Vagina (tissue), 2 donors: ENCODE measurements around the gene RGPD6. TPM values are rescaled to one million over a fixed set of nuclear protein-coding genes. Genes with fewer than 3 reads are reported as not detected.
"Not testable (repeated sequence)": the region's sequence is repeated elsewhere in the genome, so short reads cannot be mapped to it uniquely, and the experiment has no call there.

Source experiments
- DNase-seq, 2 donors: peaks; one replicate each; pipeline ENCODE4 v3.0.0-alpha.2; 2017; ENCODE audit errors: extremely low spot score in 2 of 2
- H3K27ac ChIP-seq: fragments of 200-600 bp; sonication (generic); one replicate; pipeline ENCODE4 v1.5.1; 2019
- H3K27me3 ChIP-seq: fragments of 200-600 bp; sonication (generic); one replicate; pipeline ENCODE4 v1.5.1; 2019
- H3K36me3 ChIP-seq, 2 donors: fragments of 200-600 bp; sonication (generic); one replicate each; pipeline ENCODE4 v1.5.1; 2017 to 2019
- H3K4me1 ChIP-seq: fragments of 200-600 bp; sonication (generic); one replicate; pipeline ENCODE4 v1.5.1; 2019
- H3K4me3 ChIP-seq, 2 donors: fragments of 200-600 bp; sonication (generic); 1 replicate in 1 of 2; 2 replicates in 1 of 2; pipeline ENCODE4 v1.5.1; 2016 to 2019
- H3K9me3 ChIP-seq: fragments of 200-600 bp; sonication (generic); one replicate; pipeline ENCODE4 v1.5.1; 2019
- intact Hi-C: fragments of 100-400 bp; cut with DNase I; formaldehyde crosslinking; loops from one replicate; pipeline ENCODE4 v1.15.1; 2023
- total RNA-seq: library from RNA; depleted of rRNA; stranded (reverse); fragments of >200 nt; gene quantifications from one replicate; pipeline ENCODE4 v1.2.3, GENCODE V29; 2016

The RGPD6 gene
- total RNA-seq: 42.5 TPM

GRCh38 chr2:110576763-110577416, at the start of gene RGPD6:
Gene RGPD6, minus strand, starts transcription at chr2:110577222. Its CDS starts 198 bp downstream, at chr2:110577024.
- H3K27ac ChIP-seq, intact Hi-C loops: not testable (repeated sequence)

GRCh38 chr2:110619326-110619939, 42.4 kb upstream of the RGPD6 start:
- H3K4me1 ChIP-seq, DNase-seq, intact Hi-C loops, H3K27me3 ChIP-seq, H3K9me3 ChIP-seq, H3K27ac ChIP-seq, H3K36me3 ChIP-seq, H3K4me3 ChIP-seq: not testable (repeated sequence)

More at GRCh38 chr2:110576763-110577416, at the start of gene RGPD6:
- H3K4me1 ChIP-seq, H3K27me3 ChIP-seq, H3K4me3 ChIP-seq, H3K36me3 ChIP-seq, DNase-seq, H3K9me3 ChIP-seq: not testable (repeated sequence)

GRCh38 chr2:110613927-110614326, 36.9 kb upstream of the RGPD6 start:
- H3K4me1 ChIP-seq, H3K36me3 ChIP-seq, H3K27me3 ChIP-seq, H3K9me3 ChIP-seq, DNase-seq, intact Hi-C loops, H3K27ac ChIP-seq, H3K4me3 ChIP-seq: not testable (repeated sequence)

GRCh38 chr2:110610613-110611250, 33.7 kb upstream of the RGPD6 start:
- H3K27me3 ChIP-seq, intact Hi-C loops, H3K4me3 ChIP-seq, H3K27ac ChIP-seq, DNase-seq, H3K4me1 ChIP-seq, H3K36me3 ChIP-seq, H3K9me3 ChIP-seq: not testable (repeated sequence)

GRCh38 chr2:110609843-110610612, 33.0 kb upstream of the RGPD6 start:
- H3K27me3 ChIP-seq, intact Hi-C loops, H3K27ac ChIP-seq, H3K4me3 ChIP-seq, DNase-seq, H3K4me1 ChIP-seq, H3K36me3 ChIP-seq, H3K9me3 ChIP-seq: not testable (repeated sequence)

GRCh38 chr2:110608788-110609502, 31.9 kb upstream of the RGPD6 start:
- intact Hi-C loops, H3K9me3 ChIP-seq, H3K4me1 ChIP-seq, H3K4me3 ChIP-seq, H3K27ac ChIP-seq, DNase-seq, H3K36me3 ChIP-seq, H3K27me3 ChIP-seq: not testable (repeated sequence)

- H3K27ac ChIP-seq, DNase-seq, H3K9me3 ChIP-seq, H3K27me3 ChIP-seq, H3K4me3 ChIP-seq, H3K36me3 ChIP-seq, H3K4me1 ChIP-seq, intact Hi-C loops: not testable (repeated sequence)
These were observed 28.0 kb upstream of the RGPD6 start for GRCh38 chr2:110605057-110605456.

- H3K4me1 ChIP-seq, intact Hi-C loops, DNase-seq, H3K36me3 ChIP-seq, H3K4me3 ChIP-seq, H3K27me3 ChIP-seq, H3K9me3 ChIP-seq, H3K27ac ChIP-seq: not testable (repeated sequence)
These were observed 27.0 kb upstream of the RGPD6 start for GRCh38 chr2:110603917-110604591.

- H3K4me1 ChIP-seq, DNase-seq, H3K27me3 ChIP-seq, H3K9me3 ChIP-seq, H3K36me3 ChIP-seq, H3K4me3 ChIP-seq, H3K27ac ChIP-seq, intact Hi-C loops: not testable (repeated sequence)
These were observed 25.1 kb upstream of the RGPD6 start for GRCh38 chr2:110602139-110602538.

GRCh38 chr2:110591973-110592372, 15.0 kb upstream of the RGPD6 start:
- DNase-seq, H3K4me1 ChIP-seq, H3K36me3 ChIP-seq, intact Hi-C loops, H3K27me3 ChIP-seq, H3K4me3 ChIP-seq, H3K27ac ChIP-seq, H3K9me3 ChIP-seq: not testable (repeated sequence)

GRCh38 chr2:110589677-110590330, 12.8 kb upstream of the RGPD6 start:
- H3K9me3 ChIP-seq, H3K27me3 ChIP-seq, intact Hi-C loops, DNase-seq, H3K4me1 ChIP-seq, H3K4me3 ChIP-seq, H3K36me3 ChIP-seq, H3K27ac ChIP-seq: not testable (repeated sequence)

GRCh38 chr2:110588520-110588919, 11.5 kb upstream of the RGPD6 start:
- H3K4me3 ChIP-seq, intact Hi-C loops, H3K27me3 ChIP-seq, H3K27ac ChIP-seq, H3K4me1 ChIP-seq, DNase-seq, H3K9me3 ChIP-seq, H3K36me3 ChIP-seq: not testable (repeated sequence)
